ENCODE measurements around the gene CD82.

- TF ChIP-seq CTCF (IDR thresholded peaks at IDR 0.05): no peak
- TF ChIP-seq POLR2A (IDR thresholded peaks at IDR 0.05): no peak
These were observed 29.5 kb downstream of the CD82 start for GRCh38 chr11:44595006-44595405.
